GM21717 (cell line): ENCODE measurements around the gene PTK7.
"Not testable (repeated sequence)": the region's sequence is repeated elsewhere in the genome, so short reads cannot be mapped to it uniquely, and the experiment has no call there.

ENCODE experiments used
- ATAC-seq: cut with Tn5 transposase; IDR thresholded peaks from one replicate; pipeline ENCODE4 v1.9.1; 2021; ENCODE audit warnings: mild to moderate bottlenecking, moderate library complexity; ENCODE audit not compliant: unreplicated experiment

Gene PTK7

GRCh38 chr6:43075670-43076463, at the start of gene PTK7:
Gene PTK7 (plus strand): TSS chr6:43076314. CDS start chr6:43076489, 175 bp downstream.
- ATAC-seq, result no peak

- ATAC-seq, result no peak
Measured at GRCh38 chr6:43026365-43026764, 49.7 kb upstream of the PTK7 start.

GRCh38 chr6:43029120-43029519, 47.0 kb upstream of the PTK7 start:
- ATAC-seq, result no peak

GRCh38 chr6:43032326-43032725, 43.8 kb upstream of the PTK7 start:
- ATAC-seq, result no peak

- ATAC-seq, result no peak
Measured at GRCh38 chr6:43033496-43034189, 42.5 kb upstream of the PTK7 start.

GRCh38 chr6:43034190-43034525, 42.0 kb upstream of the PTK7 start:
- no peak for ATAC-seq

GRCh38 chr6:43035495-43036194, 40.5 kb upstream of the PTK7 start:
- no peak for ATAC-seq

GRCh38 chr6:43036712-43037111, 39.4 kb upstream of the PTK7 start:
- no peak for ATAC-seq

- no peak for ATAC-seq
Measured at GRCh38 chr6:43037197-43037596, 38.9 kb upstream of the PTK7 start.

GRCh38 chr6:43037706-43038105, 38.4 kb upstream of the PTK7 start:
- no peak for ATAC-seq

GRCh38 chr6:43038727-43039126, 37.4 kb upstream of the PTK7 start:
- ATAC-seq, result no peak

- no peak for ATAC-seq
Measured at GRCh38 chr6:43040542-43041257, 35.4 kb upstream of the PTK7 start.

GRCh38 chr6:43041475-43041874, 34.6 kb upstream of the PTK7 start:
- ATAC-seq, result not testable (repeated sequence)

GRCh38 chr6:43043310-43043709, 32.8 kb upstream of the PTK7 start:
- ATAC-seq, result no peak

GRCh38 chr6:43045371-43045930, 30.7 kb upstream of the PTK7 start:
- no peak for ATAC-seq

- no peak for ATAC-seq
Measured at GRCh38 chr6:43047998-43048397, 28.1 kb upstream of the PTK7 start.

- no peak for ATAC-seq
Measured at GRCh38 chr6:43050981-43051380, 25.1 kb upstream of the PTK7 start.

GRCh38 chr6:43052225-43052841, 23.8 kb upstream of the PTK7 start:
- no peak for ATAC-seq

- ATAC-seq, result no peak
Measured at GRCh38 chr6:43052842-43053544, 23.1 kb upstream of the PTK7 start.
